ENCODE data around the gene COL26A1.

Gene COL26A1

DNA sequence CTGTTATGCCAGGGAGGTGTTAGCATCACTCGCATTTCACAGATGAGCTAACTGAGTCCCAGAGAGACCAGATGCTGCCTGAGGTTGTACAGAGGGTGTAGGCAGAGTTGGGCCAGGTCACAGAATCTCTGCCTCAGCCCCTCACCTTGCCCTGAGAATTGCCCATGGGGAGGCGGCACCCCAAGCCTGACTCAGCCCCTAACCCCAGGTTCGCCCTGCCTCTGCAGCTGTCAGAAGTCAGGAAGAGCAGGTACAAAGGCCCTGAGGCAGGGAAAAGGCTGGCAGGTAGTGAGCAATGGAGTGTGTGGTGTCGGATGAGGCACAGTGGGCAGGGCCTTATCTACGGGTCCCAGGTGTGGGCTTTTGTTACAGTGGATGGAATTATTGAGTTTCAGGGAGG lies 187.1 kb downstream of the COL26A1 start:
- H3K27ac ChIP-seq = no peak overlapping the region
- TF ChIP-seq, protein P1, sequence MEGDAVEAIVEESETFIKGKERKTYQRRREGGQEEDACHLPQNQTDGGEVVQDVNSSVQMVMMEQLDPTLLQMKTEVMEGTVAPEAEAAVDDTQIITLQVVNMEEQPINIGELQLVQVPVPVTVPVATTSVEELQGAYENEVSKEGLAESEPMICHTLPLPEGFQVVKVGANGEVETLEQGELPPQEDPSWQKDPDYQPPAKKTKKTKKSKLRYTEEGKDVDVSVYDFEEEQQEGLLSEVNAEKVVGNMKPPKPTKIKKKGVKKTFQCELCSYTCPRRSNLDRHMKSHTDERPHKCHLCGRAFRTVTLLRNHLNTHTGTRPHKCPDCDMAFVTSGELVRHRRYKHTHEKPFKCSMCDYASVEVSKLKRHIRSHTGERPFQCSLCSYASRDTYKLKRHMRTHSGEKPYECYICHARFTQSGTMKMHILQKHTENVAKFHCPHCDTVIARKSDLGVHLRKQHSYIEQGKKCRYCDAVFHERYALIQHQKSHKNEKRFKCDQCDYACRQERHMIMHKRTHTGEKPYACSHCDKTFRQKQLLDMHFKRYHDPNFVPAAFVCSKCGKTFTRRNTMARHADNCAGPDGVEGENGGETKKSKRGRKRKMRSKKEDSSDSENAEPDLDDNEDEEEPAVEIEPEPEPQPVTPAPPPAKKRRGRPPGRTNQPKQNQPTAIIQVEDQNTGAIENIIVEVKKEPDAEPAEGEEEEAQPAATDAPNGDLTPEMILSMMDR (IDR thresholded peaks at IDR 0.05) = no peak
- no peak for TF ChIP-seq ZFX (IDR thresholded peaks at IDR 0.05; ENCODE audit: borderline replicate concordance)

DNA sequence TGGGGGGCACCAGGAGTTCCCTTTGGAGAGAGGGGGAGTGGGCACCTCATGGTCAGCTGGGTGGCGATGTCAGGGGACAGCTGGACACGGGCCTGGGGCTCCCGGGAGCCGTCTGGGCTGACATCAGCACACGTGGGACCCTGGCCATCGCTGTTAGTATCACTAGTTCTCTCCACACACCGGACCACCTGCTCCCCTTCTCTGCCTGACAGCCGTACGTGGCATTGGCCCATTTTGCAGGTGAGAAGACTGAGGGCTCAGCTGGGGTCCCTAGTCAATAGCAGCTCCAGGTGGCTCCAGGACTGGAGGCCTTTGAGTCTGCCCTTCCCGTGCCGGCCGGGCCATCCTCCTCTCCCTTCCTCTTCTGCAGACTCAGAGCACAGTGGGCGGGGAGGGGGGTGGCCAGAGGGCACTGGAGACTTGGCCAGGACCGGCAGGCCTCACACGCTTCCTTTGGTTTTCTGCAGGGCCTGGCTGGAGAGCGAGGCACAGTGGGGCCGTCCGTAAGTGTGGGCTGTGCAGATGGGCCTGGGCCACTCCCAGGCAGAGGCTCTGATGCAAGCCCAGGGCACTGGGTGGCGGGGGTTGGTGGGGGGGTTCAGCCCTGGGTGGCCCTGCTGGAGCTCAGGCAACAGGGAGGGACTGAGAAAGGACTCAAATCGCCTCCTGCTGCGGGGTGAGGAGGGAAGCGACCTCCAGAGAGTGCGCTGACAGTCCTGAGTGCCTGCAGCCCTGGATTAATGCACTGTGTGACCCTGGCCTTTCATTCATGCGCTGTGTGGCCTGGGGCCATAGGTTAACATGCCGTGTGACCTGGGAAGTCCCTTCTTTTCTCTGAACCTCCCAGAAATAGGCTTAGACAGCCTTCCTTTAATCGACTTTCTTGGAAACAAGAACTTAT lies 188.2 kb downstream of the COL26A1 start:
- no peak overlapping the region for H3K27ac ChIP-seq
- TF ChIP-seq, protein P1 (IDR thresholded peaks at IDR 0.05) = no peak
- no peak for TF ChIP-seq ZFX (IDR thresholded peaks at IDR 0.05; ENCODE audit: borderline replicate concordance)

DNA sequence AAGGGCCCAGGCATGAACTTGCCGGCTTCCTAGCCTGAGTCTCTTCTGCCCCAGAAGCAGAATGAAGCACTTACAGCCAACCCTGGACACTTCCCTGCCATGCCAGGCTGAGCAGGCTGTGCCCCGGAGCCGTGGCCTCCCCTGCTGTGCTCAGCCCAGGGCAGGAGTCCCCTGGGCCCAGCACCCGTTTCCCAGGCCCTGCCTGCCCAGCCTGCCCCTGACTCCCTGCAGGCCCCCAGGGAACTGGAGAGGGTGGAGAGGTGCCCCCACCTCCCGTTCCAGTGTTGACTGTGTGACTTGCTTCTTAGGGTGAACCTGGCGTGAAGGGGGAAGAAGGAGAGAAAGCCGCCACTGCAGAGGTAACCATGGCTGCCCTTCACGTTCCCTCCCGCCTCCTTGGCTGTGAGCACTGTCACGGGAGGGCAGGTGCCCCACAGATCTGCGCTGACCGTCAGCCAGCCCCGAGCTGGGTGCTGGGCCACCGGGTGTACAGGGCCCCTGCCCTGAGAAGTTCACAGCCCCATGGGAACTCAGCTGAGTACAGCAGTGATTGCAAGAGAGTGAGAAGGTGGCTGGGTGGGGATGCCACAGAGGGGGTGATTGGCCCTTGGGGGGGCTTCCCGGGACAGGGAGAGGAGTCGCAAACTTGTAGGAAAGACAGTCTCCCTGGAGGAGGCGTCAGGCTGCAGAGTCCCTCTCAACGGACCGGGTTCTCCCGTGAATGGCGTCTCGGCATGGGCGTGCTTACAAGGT lies 190.5 kb downstream of the COL26A1 start:
- TF ChIP-seq, protein P1 (IDR thresholded peaks at IDR 0.05) = no peak
- TF ChIP-seq ZFX (IDR thresholded peaks at IDR 0.05; ENCODE audit: borderline replicate concordance) = no peak
- no peak overlapping the region for H3K27ac ChIP-seq

DNA sequence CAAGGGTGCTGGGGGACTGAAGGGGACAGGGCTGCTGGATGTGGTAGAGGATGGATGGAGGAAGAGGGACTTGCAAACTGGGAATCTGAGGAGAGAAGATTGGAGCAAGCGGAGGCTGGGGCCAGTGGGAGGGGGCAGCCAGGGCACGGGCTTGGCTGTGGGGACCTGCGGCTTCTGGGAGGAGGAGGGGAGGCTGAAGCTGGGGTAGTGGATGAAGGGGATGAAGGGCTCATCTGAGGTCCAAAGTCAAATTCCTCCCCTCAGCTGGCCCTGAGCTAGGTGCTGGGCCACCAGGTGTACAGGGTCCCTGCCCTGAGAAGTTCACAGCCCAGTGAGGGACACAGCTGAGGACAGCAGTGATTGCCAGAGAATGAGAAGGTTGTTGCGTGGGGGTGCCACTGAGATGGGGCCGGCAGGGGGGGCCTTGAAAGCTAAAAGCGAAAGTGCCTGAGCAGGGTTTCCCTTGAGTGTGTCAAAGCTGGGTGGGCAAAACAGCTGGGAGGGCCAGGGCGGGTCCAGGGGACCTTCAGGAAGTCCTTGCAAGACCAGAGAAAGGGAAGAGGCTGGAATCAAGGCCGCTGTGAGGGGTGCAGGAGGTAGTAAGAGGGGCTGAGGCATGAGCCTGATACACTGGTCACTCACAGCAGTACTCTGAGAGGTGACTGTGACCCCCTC lies 191.2 kb downstream of the COL26A1 start:
- H3K27ac ChIP-seq = no peak overlapping the region
- TF ChIP-seq ZFX (IDR thresholded peaks at IDR 0.05; ENCODE audit: borderline replicate concordance) = no peak
- TF ChIP-seq, protein P1 (IDR thresholded peaks at IDR 0.05) = no peak

DNA sequence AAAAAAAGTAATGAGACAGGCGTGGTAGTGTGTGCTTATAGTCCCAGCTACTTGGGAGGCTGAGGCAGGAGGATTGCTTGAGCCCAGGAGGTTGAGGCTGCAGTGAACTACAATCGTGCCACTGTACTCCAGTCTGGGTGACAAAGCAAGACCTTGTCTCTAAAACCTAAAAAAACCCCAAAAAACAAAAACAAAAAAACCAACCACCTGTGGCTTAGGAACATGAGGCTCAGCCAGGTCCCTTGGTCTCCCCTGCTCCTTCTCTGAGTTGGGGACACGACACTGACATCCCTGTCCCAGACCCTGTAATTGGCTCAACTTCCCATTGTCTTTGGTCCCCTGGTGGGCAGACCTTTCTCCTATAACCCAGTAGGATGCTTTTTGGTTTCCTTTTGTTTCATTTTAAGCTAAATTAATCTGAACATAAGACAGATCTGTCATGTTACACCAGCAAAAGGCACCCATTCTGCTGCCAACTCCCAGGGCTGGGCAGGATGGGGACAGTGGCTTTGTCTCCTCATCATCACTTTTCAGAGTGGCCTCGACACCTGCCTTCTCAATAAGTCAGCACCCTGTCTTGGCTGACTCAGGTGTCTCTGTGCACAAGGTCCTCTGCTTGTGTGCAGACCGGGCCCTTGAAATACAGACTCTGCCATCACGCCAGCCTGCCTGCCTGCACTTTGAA lies 192.1 kb downstream of the COL26A1 start:
- no peak for TF ChIP-seq ZFX (IDR thresholded peaks at IDR 0.05; ENCODE audit: borderline replicate concordance)
- TF ChIP-seq, protein P1 (IDR thresholded peaks at IDR 0.05) = no peak
- no peak overlapping the region for H3K27ac ChIP-seq

DNA sequence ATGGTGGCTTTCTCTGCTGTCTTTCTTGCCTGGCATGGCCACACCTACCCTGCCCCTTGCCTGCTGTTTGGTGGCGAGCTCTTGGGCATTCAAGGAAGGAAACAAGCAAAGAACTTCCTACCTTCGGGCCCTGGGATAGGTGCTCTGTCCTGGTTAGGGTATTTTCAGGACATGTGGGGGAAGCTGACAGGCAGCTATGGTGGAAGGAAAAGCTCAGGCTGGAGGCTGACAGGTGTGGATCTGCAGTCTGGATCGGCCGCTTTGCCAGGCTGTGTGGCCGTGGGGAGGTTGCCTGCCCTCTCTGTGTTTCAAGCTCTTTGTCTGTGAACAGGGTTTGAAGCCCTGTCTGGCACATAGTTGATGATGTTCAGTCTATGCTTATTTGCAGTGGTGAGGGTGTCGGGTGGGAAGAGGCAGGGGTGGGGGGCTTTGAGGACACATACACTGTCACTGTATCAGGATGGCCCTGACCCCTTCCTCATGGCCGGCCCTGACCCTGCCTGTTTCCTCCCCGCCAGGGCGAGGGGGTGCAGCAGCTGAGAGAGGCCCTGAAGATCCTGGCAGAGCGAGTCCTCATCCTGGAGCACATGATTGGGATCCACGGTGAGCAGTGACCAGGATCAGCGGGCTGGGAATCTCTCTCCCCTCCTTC lies 192.7 kb downstream of the COL26A1 start:
- TF ChIP-seq, protein P1 (IDR thresholded peaks at IDR 0.05) = no peak
- H3K27ac ChIP-seq = no peak overlapping the region
